Measurements from ENCODE around the gene DPAGT1.

Gene DPAGT1

DNA sequence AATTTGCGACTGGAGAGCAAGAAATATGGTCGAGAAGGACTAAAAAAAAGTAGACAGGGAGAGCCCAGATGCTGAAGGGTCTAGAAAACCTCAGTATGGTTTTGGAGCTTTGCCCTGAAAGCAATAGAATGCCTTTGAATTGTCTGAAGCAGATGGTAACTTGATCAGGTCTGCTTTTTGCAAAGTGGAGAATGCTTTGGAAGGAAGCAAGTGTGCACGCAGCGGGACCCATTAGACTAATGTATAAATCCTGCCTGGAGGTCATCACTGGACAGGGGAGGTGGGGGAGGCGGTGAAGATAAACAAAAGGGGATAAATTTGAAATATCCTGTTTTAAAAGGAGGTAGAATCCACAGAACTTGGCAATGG lies 19.0 kb upstream of the DPAGT1 start:
- Mint-ChIP-seq H3K27ac (peak overlapping the region; percentile 94), H3K4me3 (peak overlapping the region; percentile 99), H3K36me3 (peaks cover 4% of the 10 kb centered on the region), H3K9me3 (ENCODE audit: low read depth) (no peaks in the 10 kb centered on the region), H3K4me1 (ENCODE audit: low read depth) (peaks cover 45% of the 10 kb centered on the region), H3K27me3 (no peaks in the 10 kb centered on the region)

- Mint-ChIP-seq H3K27me3 (no peaks in the 10 kb centered on the region), H3K9me3 (ENCODE audit: low read depth) (no peaks in the 10 kb centered on the region), H3K36me3 (peaks cover 8% of the 10 kb centered on the region), H3K4me3 (no peak overlapping the region), H3K27ac (no peak overlapping the region), H3K4me1 (ENCODE audit: low read depth) (peaks cover 52% of the 10 kb centered on the region)
Observed at GRCh38 chr11:119118946-119119345, 17.3 kb upstream of the DPAGT1 start.

- Mint-ChIP-seq H3K9me3 (ENCODE audit: low read depth) (no peaks in the 10 kb centered on the region), H3K27ac (no peak overlapping the region), H3K4me1 (ENCODE audit: low read depth) (peaks cover 49% of the 10 kb centered on the region), H3K27me3 (no peaks in the 10 kb centered on the region), H3K36me3 (peaks cover 8% of the 10 kb centered on the region), H3K4me3 (no peak overlapping the region)
Observed at GRCh38 chr11:119118227-119118626, 16.6 kb upstream of the DPAGT1 start.

DNA sequence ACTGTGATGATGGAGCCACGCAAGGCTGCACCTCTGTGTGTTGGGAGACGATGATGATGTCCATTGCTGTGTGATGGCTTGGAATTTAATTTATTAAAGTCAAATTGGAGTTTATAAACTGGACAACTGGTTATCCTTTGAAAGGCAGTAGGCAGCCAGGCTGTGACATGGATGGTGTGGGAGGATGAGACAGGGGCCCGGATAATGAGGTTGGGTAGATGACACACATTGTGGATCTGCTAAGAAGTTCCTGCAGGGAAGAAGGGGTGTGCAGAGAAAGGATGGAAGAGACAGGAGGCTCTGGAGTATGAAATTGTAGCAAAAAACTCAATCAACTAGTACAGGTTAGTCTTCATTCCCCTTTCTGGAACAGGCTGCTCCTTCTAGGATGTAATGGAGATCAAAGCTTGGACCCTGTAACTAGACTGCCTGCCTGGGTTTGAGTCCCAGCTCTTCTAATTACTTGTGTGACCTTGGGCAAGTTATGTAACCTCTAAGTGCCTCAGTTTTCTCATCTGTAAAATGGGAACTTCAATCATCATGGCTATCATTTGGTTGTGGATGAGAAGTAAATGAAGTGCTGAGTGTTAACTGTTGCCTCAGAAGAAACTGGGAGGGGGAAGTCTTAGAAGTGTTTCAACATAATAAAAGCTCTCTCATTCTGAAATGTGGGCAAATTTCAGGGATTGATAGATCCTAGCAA lies 15.5 kb upstream of the DPAGT1 start:
- Mint-ChIP-seq H3K4me1 (ENCODE audit: low read depth) (peaks cover 44% of the 10 kb centered on the region), H3K27me3 (no peaks in the 10 kb centered on the region), H3K36me3 (peaks cover 8% of the 10 kb centered on the region), H3K9me3 (ENCODE audit: low read depth) (no peaks in the 10 kb centered on the region), H3K27ac (peak overlapping the region; percentile 69), H3K4me3 (peak overlapping the region; percentile 3)

DNA sequence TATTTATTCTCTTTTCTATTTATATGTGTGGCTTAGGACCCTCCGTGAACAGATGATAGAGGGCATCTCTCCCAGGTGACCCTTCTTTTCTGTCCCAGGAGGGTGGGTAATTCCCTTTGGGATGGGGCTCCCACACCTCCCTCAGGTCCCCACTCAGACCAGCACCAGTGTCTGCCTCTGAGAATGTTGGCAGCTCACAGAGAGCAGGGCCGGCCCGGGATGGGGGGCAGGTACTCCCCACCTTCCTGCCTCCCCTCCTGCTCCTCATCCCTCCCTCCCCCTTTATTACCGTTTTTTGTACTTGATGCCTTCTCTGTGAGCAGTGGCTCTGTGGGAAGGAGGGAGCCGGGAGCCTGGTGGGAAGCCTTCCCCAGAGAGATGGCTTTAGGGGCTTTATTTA lies 14.9 kb upstream of the DPAGT1 start:
- Mint-ChIP-seq H3K4me3 (peak overlapping the region; percentile 83), H3K36me3 (peaks cover 11% of the 10 kb centered on the region), H3K4me1 (ENCODE audit: low read depth) (peaks cover 40% of the 10 kb centered on the region), H3K27ac (peak overlapping the region; percentile 86), H3K9me3 (ENCODE audit: low read depth) (no peaks in the 10 kb centered on the region), H3K27me3 (no peaks in the 10 kb centered on the region)

DNA sequence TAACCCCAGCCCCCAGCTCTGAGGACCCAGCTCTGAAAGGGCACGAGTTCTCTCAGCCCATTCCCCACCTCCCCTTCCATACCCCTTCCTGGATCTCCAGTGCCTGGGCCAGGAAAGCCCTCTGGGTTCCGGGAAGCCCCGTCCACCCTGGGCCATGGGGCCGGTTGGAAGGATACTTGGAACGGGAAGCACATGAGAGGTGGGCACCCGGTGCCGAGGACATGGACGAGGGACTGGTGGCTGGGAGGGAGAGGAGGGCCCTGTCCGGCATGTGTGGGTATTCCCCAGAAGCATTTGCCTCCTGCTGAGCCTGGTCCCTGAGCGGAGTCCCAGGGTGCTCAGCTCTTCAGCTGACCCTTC lies 14.6 kb upstream of the DPAGT1 start:
- H3K4me3 Mint-ChIP-seq, result peak overlapping the region; percentile 83
- H3K36me3 Mint-ChIP-seq, result peaks cover 14% of the 10 kb centered on the region
- peak overlapping the region; percentile 98 for H3K27ac Mint-ChIP-seq
- H3K4me1 Mint-ChIP-seq (ENCODE audit: low read depth), result peaks cover 40% of the 10 kb centered on the region
- no peaks in the 10 kb centered on the region for H3K9me3 Mint-ChIP-seq (ENCODE audit: low read depth)
- H3K27me3 Mint-ChIP-seq, result no peaks in the 10 kb centered on the region

DNA sequence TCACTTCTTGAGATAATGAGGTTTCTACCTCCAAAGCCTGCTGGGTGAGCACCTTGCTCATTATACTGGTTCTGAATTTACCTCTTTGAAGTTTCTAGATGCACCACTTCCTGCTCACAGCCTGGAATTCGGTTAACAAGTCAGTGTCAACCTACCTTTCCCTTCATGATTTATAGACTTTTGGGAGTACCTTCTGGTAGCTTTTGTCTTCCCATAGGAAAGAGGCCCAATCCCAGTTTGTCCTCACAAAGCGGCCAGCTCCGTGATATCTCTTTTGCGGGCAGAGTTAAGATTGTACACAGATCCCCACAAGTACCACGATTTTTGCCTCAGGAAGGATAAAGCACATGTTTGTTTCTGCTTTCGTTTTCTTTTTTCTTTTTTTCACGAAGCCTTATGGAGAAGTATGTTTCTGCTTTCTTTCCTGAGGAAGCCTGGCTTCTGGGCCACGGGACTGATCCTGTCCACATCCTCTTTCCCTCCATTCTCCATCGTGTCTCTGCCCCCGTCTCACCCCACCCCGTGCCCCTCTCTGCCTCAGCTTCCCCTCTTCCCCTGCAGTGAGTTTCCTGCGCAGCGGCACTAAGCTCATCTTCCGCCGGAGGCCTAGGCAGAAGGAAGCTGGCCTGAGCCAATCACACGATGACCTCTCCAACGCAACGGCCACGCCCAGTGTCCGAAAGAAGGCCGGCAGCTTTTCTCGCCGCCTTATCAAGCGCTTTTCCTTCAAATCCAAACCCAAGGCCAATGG lies 14.0 kb upstream of the DPAGT1 start:
- peaks cover 14% of the 10 kb centered on the region for H3K36me3 Mint-ChIP-seq
- peaks cover 37% of the 10 kb centered on the region for H3K4me1 Mint-ChIP-seq (ENCODE audit: low read depth)
- no peaks in the 10 kb centered on the region for H3K9me3 Mint-ChIP-seq (ENCODE audit: low read depth)
- H3K27me3 Mint-ChIP-seq, result no peaks in the 10 kb centered on the region
- peak overlapping the region; percentile 98 for H3K27ac Mint-ChIP-seq
- H3K4me3 Mint-ChIP-seq, result peak overlapping the region; percentile 83

GRCh38 chr11:119114351-119114750 lies 12.7 kb upstream of the DPAGT1 start:
- Mint-ChIP-seq H3K27ac (peak overlapping the region; percentile 72), H3K4me3 (no peak overlapping the region), H3K36me3 (peaks cover 17% of the 10 kb centered on the region), H3K27me3 (no peaks in the 10 kb centered on the region), H3K9me3 (ENCODE audit: low read depth) (no peaks in the 10 kb centered on the region), H3K4me1 (ENCODE audit: low read depth) (peaks cover 41% of the 10 kb centered on the region)

DNA sequence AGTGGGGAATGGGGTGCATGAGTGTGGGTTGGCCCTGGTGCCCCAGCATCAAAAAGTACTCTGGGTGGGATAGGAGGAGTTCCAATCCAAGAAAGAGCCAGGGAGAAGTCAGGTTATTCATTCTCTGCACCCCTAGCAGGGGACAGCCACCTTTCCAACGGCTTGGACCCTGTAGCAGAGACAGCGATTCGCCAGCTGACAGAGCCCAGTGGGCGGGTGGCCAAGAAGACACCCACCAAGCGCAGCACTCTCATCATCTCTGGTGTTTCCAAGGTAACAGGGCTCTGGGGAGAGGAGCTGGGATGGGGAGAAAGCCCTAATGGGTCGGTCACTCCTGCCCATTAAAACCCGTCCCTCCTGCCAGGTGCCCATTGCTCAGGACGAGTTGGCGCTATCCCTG lies 12.1 kb upstream of the DPAGT1 start:
- Mint-ChIP-seq H3K4me1 (ENCODE audit: low read depth) (peaks cover 48% of the 10 kb centered on the region), H3K36me3 (peaks cover 17% of the 10 kb centered on the region), H3K27ac (peak overlapping the region; percentile 72), H3K9me3 (ENCODE audit: low read depth) (no peaks in the 10 kb centered on the region), H3K27me3 (no peaks in the 10 kb centered on the region), H3K4me3 (no peak overlapping the region)

DNA sequence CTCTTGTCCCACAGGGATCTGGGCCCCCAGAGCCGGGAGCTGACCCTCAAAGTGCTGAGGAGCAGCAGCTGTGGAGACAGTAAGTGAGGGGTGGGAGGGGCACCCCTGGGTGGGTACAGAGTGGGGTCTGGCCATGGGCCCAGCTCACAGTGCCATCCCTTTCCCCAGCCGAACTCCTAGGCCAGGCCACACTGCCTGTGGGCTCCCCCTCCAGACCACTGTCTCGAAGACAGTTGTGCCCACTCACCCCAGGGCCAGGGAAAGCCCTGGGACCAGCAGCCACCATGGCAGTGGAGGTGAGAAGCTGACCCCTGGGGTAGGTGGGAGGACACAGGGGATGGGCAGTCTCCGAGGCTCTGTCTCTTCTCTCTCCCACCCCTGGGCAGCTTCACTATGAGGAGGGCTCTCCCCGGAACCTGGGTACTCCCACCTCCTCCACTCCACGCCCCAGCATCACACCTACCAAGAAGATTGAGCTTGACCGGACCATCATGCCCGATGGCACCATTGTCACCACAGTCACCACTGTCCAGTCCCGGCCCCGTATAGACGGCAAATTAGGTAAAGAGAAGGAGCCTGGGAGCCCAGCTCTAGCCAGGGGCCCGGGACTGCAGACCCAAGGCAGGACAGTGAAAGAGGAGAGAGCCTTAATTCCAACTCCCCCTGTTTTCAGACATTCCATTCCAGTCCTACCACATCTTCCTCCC lies 10.8 kb upstream of the DPAGT1 start:
- peaks cover 53% of the 10 kb centered on the region for H3K4me1 Mint-ChIP-seq (ENCODE audit: low read depth)
- no peak overlapping the region for H3K4me3 Mint-ChIP-seq
- H3K27me3 Mint-ChIP-seq, result no peaks in the 10 kb centered on the region
- peak overlapping the region; percentile 52 for H3K27ac Mint-ChIP-seq
- no peaks in the 10 kb centered on the region for H3K9me3 Mint-ChIP-seq (ENCODE audit: low read depth)
- peaks cover 17% of the 10 kb centered on the region for H3K36me3 Mint-ChIP-seq

GRCh38 chr11:119111361-119111925 lies 9.8 kb upstream of the DPAGT1 start:
- peaks cover 17% of the 10 kb centered on the region for H3K36me3 Mint-ChIP-seq
- H3K4me3 Mint-ChIP-seq, result no peak overlapping the region
- H3K9me3 Mint-ChIP-seq (ENCODE audit: low read depth), result no peaks in the 10 kb centered on the region
- peaks cover 54% of the 10 kb centered on the region for H3K4me1 Mint-ChIP-seq (ENCODE audit: low read depth)
- no peaks in the 10 kb centered on the region for H3K27me3 Mint-ChIP-seq
- H3K27ac Mint-ChIP-seq, result peak overlapping the region; percentile 38

- H3K36me3 Mint-ChIP-seq, result peaks cover 13% of the 10 kb centered on the region
- peak overlapping the region; percentile 81 for H3K27ac Mint-ChIP-seq
- H3K27me3 Mint-ChIP-seq, result no peaks in the 10 kb centered on the region
- H3K9me3 Mint-ChIP-seq (ENCODE audit: low read depth), result no peaks in the 10 kb centered on the region
- H3K4me3 Mint-ChIP-seq, result peak overlapping the region; percentile 9
- peaks cover 49% of the 10 kb centered on the region for H3K4me1 Mint-ChIP-seq (ENCODE audit: low read depth)
Observed at GRCh38 chr11:119110439-119110838, 8.8 kb upstream of the DPAGT1 start.

- Mint-ChIP-seq H3K36me3 (peaks cover 9% of the 10 kb centered on the region), H3K9me3 (ENCODE audit: low read depth) (no peaks in the 10 kb centered on the region), H3K27ac (peak overlapping the region; percentile 81), H3K4me1 (ENCODE audit: low read depth) (peaks cover 48% of the 10 kb centered on the region), H3K27me3 (no peaks in the 10 kb centered on the region), H3K4me3 (peak overlapping the region; percentile 94)
Observed at GRCh38 chr11:119109843-119110242, 8.2 kb upstream of the DPAGT1 start.

DNA sequence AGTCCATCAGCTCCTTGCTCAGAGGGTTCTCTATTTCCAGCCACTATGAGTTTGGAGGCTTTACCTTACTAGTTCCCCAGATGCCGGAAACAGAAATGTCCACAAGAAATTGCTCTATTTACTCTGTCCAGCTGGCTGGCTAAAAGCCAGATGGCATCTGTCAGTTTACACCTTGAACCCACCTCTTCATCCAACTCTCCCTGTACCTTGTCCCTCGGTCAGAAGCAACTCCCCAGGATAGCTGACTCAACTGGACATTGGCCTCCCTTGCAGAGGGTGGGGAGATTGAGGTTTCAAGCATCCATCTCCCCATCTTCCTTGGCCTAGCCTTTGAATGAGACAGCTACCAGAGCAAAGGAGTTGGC lies 7.2 kb upstream of the DPAGT1 start:
- Mint-ChIP-seq H3K27ac (peak overlapping the region; percentile 76), H3K27me3 (no peaks in the 10 kb centered on the region), H3K4me3 (peak overlapping the region; percentile 94), H3K9me3 (ENCODE audit: low read depth) (no peaks in the 10 kb centered on the region), H3K36me3 (peaks cover 9% of the 10 kb centered on the region), H3K4me1 (ENCODE audit: low read depth) (peaks cover 48% of the 10 kb centered on the region)

Measured in activated naive CD8-positive, alpha-beta T cell (primary cell).